Choroid plexus epithelial cell (primary cell): ENCODE measurements around the gene CDK4.
"Not testable (repeated sequence)": the region's sequence is repeated elsewhere in the genome, so short reads cannot be mapped to it uniquely, and the experiment has no call there.

ENCODE experiments used
- DNase-seq: peaks from one replicate; pipeline ENCODE4 v3.0.0-alpha.2; 2010; ENCODE audit warnings: low read depth
- H3K4me3 ChIP-seq: 2 replicates; pipeline ENCODE4 v1.5.1; 2011; ENCODE audit warnings: low read depth, mild to moderate bottlenecking, control low read depth, low read length, moderate library complexity
- CTCF ChIP-seq: conservative IDR thresholded peaks from 2 replicates; pipeline ENCODE4 v1.5.1; 2011; ENCODE audit warnings: low read depth, mild to moderate bottlenecking, control low read depth, inconsistent platforms, low read length, moderate library complexity

CDK4 gene

DNA sequence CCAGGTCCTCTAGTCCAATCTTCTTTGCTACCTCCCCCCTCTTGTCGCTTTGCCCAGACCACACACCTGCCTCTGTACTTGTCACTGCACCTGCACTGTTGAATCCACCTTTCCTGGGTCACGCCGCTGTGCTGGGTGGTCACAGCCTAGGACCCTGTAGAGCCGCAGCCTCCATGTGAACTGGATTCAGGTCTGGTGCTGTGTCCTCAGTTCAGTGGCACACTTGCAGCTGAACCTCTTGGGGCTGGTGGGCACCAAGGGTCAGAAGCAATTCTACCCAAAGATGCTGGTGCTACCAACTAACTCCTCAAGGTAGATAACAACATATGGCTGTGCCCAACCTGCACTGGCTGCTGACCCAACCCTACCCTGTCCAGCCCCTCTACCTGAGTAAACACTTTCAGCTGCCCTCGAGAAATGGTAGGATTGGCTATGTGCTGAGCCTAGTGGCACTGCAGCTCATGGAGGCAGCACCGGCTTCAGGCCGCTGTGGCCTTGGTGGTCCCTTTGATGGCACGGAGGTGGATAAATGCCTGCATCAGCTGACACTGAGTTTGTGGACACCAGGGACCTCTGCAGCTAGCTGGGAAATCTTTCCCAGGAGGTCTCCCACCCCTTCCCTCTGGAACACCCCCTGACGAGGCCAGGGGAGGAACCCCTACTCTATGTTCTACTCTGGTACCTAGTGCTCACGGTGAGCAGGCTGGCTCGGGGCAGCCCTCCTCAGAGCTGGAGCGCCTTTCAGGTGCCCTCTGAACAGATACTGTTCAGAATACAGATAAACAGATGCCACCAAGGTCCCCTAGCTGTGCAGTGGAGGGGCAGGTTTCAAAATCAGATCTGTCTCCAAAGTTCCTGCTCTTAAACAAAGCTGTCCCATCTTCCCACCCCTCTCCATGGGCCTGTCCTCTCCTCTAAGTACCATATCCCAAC lies 27.8 kb downstream of the CDK4 start:
- no peak overlapping the region for H3K4me3 ChIP-seq
- DNase-seq, result no peak
- TF ChIP-seq CTCF, result no peak

GRCh38 chr12:57723630-57723962 lies 28.5 kb downstream of the CDK4 start:
- no peak overlapping the region for H3K4me3 ChIP-seq
- no peak for TF ChIP-seq CTCF
- no peak for DNase-seq

GRCh38 chr12:57722716-57723629 lies 29.1 kb downstream of the CDK4 start:
- no peak for TF ChIP-seq CTCF
- H3K4me3 ChIP-seq, result no peak overlapping the region
- no peak for DNase-seq

DNA sequence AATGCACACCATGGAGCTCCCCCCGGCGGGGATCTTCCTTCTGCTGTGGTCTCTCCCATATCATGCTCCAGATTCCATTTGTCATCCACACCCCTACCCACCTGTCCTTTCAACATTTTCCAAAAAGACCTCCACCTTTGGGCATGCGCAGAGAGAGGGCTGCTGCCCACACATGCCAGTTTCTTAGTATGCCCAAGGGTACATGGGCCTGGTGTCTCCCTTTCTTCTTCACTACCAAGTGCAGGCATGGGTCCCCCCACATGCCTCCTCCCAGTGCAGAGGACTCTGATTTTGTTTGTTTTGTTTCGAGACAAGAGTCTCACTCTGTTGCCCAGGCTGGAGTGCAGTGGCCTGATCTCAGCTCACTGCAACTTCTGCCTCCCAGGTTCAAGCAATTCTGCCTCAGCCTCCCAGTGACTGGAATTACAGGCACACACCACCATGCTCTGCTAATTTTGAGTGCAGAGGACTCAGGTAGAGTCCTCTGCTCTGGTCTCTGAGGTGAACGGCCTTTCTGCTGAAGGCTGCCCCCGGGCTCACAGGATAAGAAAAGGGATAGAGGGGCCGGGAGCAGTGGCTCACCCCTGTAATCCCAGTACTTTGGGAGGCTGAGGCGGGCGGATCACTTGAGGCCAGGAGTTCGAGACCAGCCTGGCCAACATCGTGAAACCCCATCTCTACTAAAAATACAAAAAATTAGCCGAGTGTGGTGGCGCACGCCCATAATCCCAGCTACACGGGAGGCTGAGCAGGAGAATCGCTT lies 30.1 kb downstream of the CDK4 start:
- not testable (repeated sequence) for DNase-seq, H3K4me3 ChIP-seq

DNA sequence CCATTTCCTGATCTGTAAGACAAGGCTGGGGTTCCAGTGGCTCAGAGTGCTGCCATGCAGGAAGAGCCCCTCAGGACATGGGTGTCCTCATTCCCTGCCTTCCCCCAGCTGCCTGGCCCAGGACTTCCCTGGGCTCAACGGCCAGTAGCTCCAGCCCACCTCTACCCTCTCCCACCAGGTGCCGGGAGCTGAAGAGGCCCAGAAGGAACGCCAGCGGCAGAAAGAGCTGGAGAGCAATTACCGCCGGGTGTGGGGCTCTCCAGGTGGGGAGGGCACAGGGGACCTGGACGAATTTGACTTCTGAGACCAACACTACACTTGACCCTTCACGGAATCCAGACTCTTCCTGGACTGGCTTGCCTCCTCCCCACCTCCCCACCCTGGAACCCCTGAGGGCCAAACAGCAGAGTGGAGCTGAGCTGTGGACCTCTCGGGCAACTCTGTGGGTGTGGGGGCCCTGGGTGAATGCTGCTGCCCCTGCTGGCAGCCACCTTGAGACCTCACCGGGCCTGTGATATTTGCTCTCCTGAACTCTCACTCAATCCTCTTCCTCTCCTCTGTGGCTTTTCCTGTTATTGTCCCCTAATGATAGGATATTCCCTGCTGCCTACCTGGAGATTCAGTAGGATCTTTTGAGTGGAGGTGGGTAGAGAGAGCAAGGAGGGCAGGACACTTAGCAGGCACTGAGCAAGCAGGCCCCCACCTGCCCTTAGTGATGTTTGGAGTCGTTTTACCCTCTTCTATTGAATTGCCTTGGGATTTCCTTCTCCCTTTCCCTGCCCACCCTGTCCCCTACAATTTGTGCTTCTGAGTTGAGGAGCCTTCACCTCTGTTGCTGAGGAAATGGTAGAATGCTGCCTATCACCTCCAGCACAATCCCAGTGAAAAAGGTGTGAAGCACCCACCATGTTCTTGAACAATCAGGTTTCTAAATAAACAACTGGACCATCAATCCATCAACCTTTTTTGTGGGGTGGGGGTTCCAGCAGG lies 31.2 kb downstream of the CDK4 start:
- H3K4me3 ChIP-seq, result no peak overlapping the region
- TF ChIP-seq CTCF, result no peak
- no peak for DNase-seq

GRCh38 chr12:57719777-57720605 lies 32.1 kb downstream of the CDK4 start:
- DNase-seq, result no peak

More at GRCh38 chr12:57719777-57720605, 32.1 kb downstream of the CDK4 start:
- no peak for TF ChIP-seq CTCF
- H3K4me3 ChIP-seq, result no peak overlapping the region
